NCI-H1694 (cell line): ENCODE results near the gene C6orf141.
"Not testable (repeated sequence)": the region's sequence is repeated elsewhere in the genome, so short reads cannot be mapped to it uniquely, and the experiment has no call there.

Source experiments
- DNase-seq: peaks from one replicate; lab custom pipeline; 2025; lab: John Stamatoyannopoulos, UW

Gene C6orf141

DNA sequence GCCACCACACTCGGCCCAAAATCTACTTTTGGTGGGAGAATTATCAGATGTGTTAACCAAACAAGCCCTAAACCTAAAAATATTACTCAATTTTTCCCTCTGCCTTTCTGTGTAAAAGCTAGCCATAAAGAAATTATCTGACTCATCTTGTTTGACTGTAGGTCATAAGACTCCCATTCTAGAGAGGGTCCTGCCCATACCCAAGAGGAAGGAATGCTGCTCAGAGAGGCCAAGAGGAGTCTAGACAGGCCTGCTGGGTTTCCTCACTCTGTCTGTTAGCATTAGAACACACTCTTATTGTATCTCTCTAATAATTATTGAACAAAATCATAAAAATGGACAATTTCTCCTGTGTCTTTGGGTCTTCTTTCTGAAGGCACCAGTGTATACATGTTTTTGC, 26.1 kb downstream of the C6orf141 start:
- no peak for DNase-seq

DNA sequence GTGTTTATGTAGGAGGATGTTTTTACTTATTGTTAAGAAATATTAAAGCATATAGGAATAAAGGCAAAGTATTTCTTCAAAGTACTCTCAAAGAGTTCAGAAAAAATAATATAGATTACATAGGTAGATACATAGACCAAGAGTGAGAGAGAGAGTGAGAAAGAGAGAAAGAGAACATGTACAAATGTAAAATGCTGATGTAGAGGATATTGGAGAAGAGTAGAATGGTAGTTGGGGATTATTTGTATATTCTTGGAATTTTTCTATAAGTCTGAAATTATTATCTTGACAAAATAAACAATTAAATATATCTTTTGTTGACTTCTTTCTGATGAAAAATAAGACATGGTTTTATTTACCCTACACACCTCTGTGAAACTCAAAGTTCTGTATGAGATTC, 29.2 kb downstream of the C6orf141 start:
- no peak for DNase-seq

DNA sequence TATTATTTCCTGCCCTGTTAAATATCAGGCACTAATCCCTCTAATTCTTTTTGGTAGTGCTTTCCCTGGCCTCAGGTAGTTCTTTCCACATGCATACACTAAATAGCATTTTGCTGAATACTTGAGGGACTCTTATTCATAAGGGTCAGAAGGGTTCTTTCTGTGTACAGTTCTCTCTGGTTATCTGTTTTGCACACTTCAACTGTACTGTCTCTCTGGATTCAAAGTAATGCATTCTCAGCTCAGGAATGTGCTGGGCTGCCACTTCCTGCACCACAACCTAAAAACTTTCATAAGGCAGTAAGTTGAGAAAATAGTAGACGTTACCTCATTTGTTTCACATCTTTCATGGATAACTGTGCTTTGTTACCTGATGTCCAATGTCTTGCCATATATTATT, 32.1 kb downstream of the C6orf141 start:
- no peak for DNase-seq

DNA sequence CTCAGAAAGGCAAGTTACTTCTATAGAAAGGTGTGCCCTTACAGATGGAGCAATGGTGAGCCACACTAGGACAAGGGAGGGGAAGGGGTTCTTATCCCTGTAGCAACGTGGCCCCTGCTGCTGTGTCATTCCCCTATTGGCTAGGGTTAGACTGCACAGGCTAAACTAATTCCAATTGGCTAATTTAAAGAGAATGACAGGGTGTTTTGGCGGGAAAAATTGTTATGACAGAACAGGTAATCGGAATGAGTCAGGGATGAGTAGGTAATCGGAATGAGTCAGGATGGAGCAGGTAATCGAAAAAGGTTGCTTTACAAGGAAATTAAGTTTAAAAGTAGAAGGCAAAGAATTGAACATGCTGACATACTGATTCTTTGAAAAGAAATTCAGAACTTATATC, 36.8 kb downstream of the C6orf141 start:
- DNase-seq, result not testable (repeated sequence)
